SIG-M5 treated with dmso at 0.1 percent for 504 hours (cell line): Measurements from ENCODE around the gene CDHR2.

Source experiments
- DNase-seq: peaks from one replicate; lab custom pipeline; 2025; ENCODE audit not compliant: unreplicated experiment; lab: John Stamatoyannopoulos, UW

CDHR2 gene

GRCh38 chr5:176548967-176549444 lies at the start of gene CDHR2:
CDHR2 (plus strand) TSS chr5:176549342; CDS start chr5:176565353, 16,011 bp downstream.
- DNase-seq: peak; percentile 44

GRCh38 chr5:176500511-176500910 lies 48.6 kb upstream of the CDHR2 start:
- no peak for DNase-seq

GRCh38 chr5:176501333-176501732 lies 47.8 kb upstream of the CDHR2 start:
- no peak for DNase-seq

- no peak for DNase-seq
These were observed 45.6 kb upstream of the CDHR2 start for GRCh38 chr5:176503496-176503895.

- no peak for DNase-seq
These were observed 41.2 kb upstream of the CDHR2 start for GRCh38 chr5:176507911-176508310.

- no peak for DNase-seq
These were observed 40.5 kb upstream of the CDHR2 start for GRCh38 chr5:176508603-176509002.

GRCh38 chr5:176513788-176514187 lies 35.4 kb upstream of the CDHR2 start:
- no peak for DNase-seq

- DNase-seq: no peak
These were observed 34.7 kb upstream of the CDHR2 start for GRCh38 chr5:176514244-176514950.

GRCh38 chr5:176515396-176515795 lies 33.7 kb upstream of the CDHR2 start:
- DNase-seq: no peak

GRCh38 chr5:176517053-176517661 lies 32.0 kb upstream of the CDHR2 start:
- DNase-seq: no peak

GRCh38 chr5:176519810-176520720 lies 29.1 kb upstream of the CDHR2 start:
- DNase-seq: no peak

GRCh38 chr5:176521286-176521685 lies 27.9 kb upstream of the CDHR2 start:
- DNase-seq: no peak

GRCh38 chr5:176521699-176522263 lies 27.4 kb upstream of the CDHR2 start:
- DNase-seq: no peak

- no peak for DNase-seq
These were observed 25.0 kb upstream of the CDHR2 start for GRCh38 chr5:176524138-176524537.

- no peak for DNase-seq
These were observed 24.2 kb upstream of the CDHR2 start for GRCh38 chr5:176524987-176525386.

GRCh38 chr5:176525677-176526076 lies 23.5 kb upstream of the CDHR2 start:
- no peak for DNase-seq

- DNase-seq: no peak
These were observed 22.7 kb upstream of the CDHR2 start for GRCh38 chr5:176526462-176526861.

GRCh38 chr5:176527246-176528222 lies 21.6 kb upstream of the CDHR2 start:
- no peak for DNase-seq

- DNase-seq: no peak
These were observed 20.8 kb upstream of the CDHR2 start for GRCh38 chr5:176528301-176528700.

- no peak for DNase-seq
These were observed 20.4 kb upstream of the CDHR2 start for GRCh38 chr5:176528761-176529115.
